HCT116 (cell line): ENCODE results near the gene TOR4A. TPM values are rescaled to one million over a fixed set of nuclear protein-coding genes. Genes with fewer than 3 reads are reported as not detected.

Source experiments
- ATAC-seq: fragments of 200-7000 bp; cut with Tn5 transposase; 2 replicates; pipeline ENCODE4 v1.9.1; 2020; ENCODE audit warnings: mild to moderate bottlenecking, moderate library complexity
- BruUV-seq: library from RNA; stranded (reverse); fragments of 400-500 nt; replicated peaks from 2 replicates; lab custom pipeline; 2021; lab: Mats Ljungman, UMichigan
- CTCF ChIA-PET: fragments of 300-600 bp; sonication (Branson Sonifier 250); formaldehyde crosslinking; loops from one replicate; lab custom pipeline; 2021; ENCODE audit warnings: antibody characterized with exemption; lab: Charles Lee
- POLR2A ChIA-PET: fragments of 300-600, 350-600 bp; sonication (Branson Sonifier 250); formaldehyde crosslinking; loops from one replicate; lab custom pipeline; 2021; ENCODE audit warnings: antibody characterized with exemption; lab: Charles Lee
- RAD21 ChIA-PET, 2 experiments: fragments of 300-600 bp; sonication (Branson Sonifier 250); formaldehyde crosslinking; loops; one replicate each; lab custom pipeline; 2023; ENCODE audit warnings: low total read pairs in 2 of 2; ENCODE audit not compliant: uncharacterized antibody in 2 of 2, unreplicated experiment in 2 of 2, low non-redundant PET in 1 of 2; lab: Charles Lee
- DNase-seq: peaks from one replicate; pipeline ENCODE4 v3.0.0-alpha.2; 2010; ENCODE audit warnings: low read depth, low spot score
- H2AFZ ChIP-seq: fragments of 200-600 bp; shearing (Covaris generic), sonication (generic); 2 replicates; pipeline ENCODE4 v1.6.1; 2017; ENCODE audit warnings: low read depth, mixed run types, mixed read lengths, antibody characterized with exemption, low read length; ENCODE audit not compliant: poor library complexity, severe bottlenecking
- H3K27ac ChIP-seq: 2 replicates; pipeline ENCODE4 v1.5.1; 2012; ENCODE audit warnings: low read depth, low read length
- H3K27me3 ChIP-seq: fragments of 200-600 bp; sonication (generic); 2 replicates; pipeline ENCODE4 v1.6.1; 2016; ENCODE audit warnings: mixed run types, low read length, mixed read lengths; ENCODE audit not compliant: insufficient read depth
- H3K36me3 ChIP-seq, 2 experiments: fragments of 200-500 bp in 1 of 2; fragments of 200-600 bp in 1 of 2; sonication (Bioruptor generic) in 1 of 2; sonication (generic) in 1 of 2; 2 replicates each; pipeline versions ENCODE4 v1.5.1 to v1.6.1; 2014 to 2016; ENCODE audit warnings: low read length in 2 of 2, inconsistent platforms in 1 of 2, mixed read lengths in 1 of 2, mixed run types in 1 of 2; ENCODE audit not compliant: insufficient read depth in 2 of 2, control insufficient read depth in 1 of 2
- H3K4me1 ChIP-seq, 2 experiments: fragments of 200-600 bp in 1 of 2; sonication (generic) in 1 of 2; 2 replicates each; pipeline versions ENCODE4 v1.5.1 to v1.6.1; 2012 to 2017; ENCODE audit warnings: low read length in 2 of 2, inconsistent platforms in 1 of 2, mild to moderate bottlenecking in 1 of 2, mixed read lengths in 1 of 2, mixed run types in 1 of 2, moderate library complexity in 1 of 2; ENCODE audit not compliant: insufficient read depth in 2 of 2, control insufficient read depth in 1 of 2
- H3K4me2 ChIP-seq: fragments of 200-600 bp; sonication (generic); 2 replicates; pipeline ENCODE4 v1.6.1; 2017; ENCODE audit warnings: mixed run types, low read length, mixed read lengths
- H3K4me3 ChIP-seq, 2 experiments: fragments of 200-600 bp in 1 of 2; sonication (generic) in 1 of 2; replicated peaks in 1 of 2; 2 replicates each; pipeline ENCODE4 v1.5.1; 2011 to 2016; ENCODE audit warnings: low read length in 2 of 2, control low read depth in 1 of 2, low read depth in 1 of 2, mild to moderate bottlenecking in 1 of 2, mixed read lengths in 1 of 2, mixed run types in 1 of 2
- H3K79me2 ChIP-seq: fragments of 200-600 bp; sonication (generic); 2 replicates; pipeline ENCODE4 v1.6.1; 2017; ENCODE audit warnings: mild to moderate bottlenecking, mixed run types, low read length, moderate library complexity, mixed read lengths; ENCODE audit not compliant: insufficient read depth
- H3K9ac ChIP-seq: fragments of 200-600 bp; sonication (generic); 2 replicates; pipeline ENCODE4 v1.6.1; 2016; ENCODE audit warnings: low read length, mixed read lengths
- H3K9me2 ChIP-seq: fragments of 200-600 bp; sonication (generic), shearing (Covaris generic); 2 replicates; pipeline ENCODE4 v1.6.1; 2017; ENCODE audit warnings: mixed run types, mild to moderate bottlenecking, moderate library complexity; ENCODE audit not compliant: insufficient read depth
- H3K9me3 ChIP-seq, 2 experiments: fragments of 200-500 bp in 1 of 2; fragments of 200-600 bp in 1 of 2; sonication (Bioruptor generic) in 1 of 2; sonication (generic) in 1 of 2; 2 replicates each; pipeline ENCODE4 v1.6.1; 2014 to 2017; ENCODE audit warnings: low read length in 2 of 2, mixed read lengths in 2 of 2, inconsistent platforms in 1 of 2, low read depth in 1 of 2, mild to moderate bottlenecking in 1 of 2, mixed run types in 1 of 2, moderate library complexity in 1 of 2; ENCODE audit not compliant: control insufficient read depth in 1 of 2, insufficient read depth in 1 of 2
- H4K20me1 ChIP-seq: fragments of 200-600 bp; sonication (generic), shearing (Covaris generic); 2 replicates; pipeline ENCODE4 v1.6.1; 2017; ENCODE audit warnings: mixed run types, mild to moderate bottlenecking, moderate library complexity; ENCODE audit not compliant: insufficient read depth
- EZH2phosphoT487 ChIP-seq: fragments of 200-600 bp; IDR thresholded peaks from 2 replicates; pipeline ENCODE4 v1.6.1; 2018; ENCODE audit warnings: antibody characterized with exemption, borderline replicate concordance
- JUND ChIP-seq: IDR thresholded peaks from 2 replicates; pipeline ENCODE4 v1.6.1; 2012
- RAD21 ChIP-seq: IDR thresholded peaks from 2 replicates; pipeline ENCODE4 v1.6.1; 2012; ENCODE audit warnings: low read depth, mild to moderate bottlenecking
- SIN3A ChIP-seq: IDR thresholded peaks from 2 replicates; pipeline ENCODE4 v1.6.1; 2012; ENCODE audit warnings: low read depth
- intact Hi-C: fragments of 100-400 bp; cut with micrococcal nuclease; formaldehyde crosslinking; loops from 2 replicates; pipeline ENCODE4 v1.10.0; 2022
- total RNA-seq: library from RNA; stranded (reverse); gene quantifications from one replicate; pipeline ENCODE4 v1.2.1, GENCODE V29; 2021; ENCODE audit not compliant: unreplicated experiment
- TF ChIP-seq, protein P1 (sequence below): IDR thresholded peaks from 2 replicates; pipeline ENCODE4 v1.6.1; 2012

Gene TOR4A
- total RNA-seq, 1 experiment from 2014 or later: 34.0 TPM

- Histone ChIP-seq H4K20me1 (no peaks in the 10 kb centered on the region), H3K79me2 (no peaks in the 10 kb centered on the region), H3K9ac (no peak overlapping the region), H3K27ac (no peak overlapping the region), H3K4me2 (no peak overlapping the region), H2AFZ (no peak overlapping the region), H3K36me3 (no peaks in the 10 kb centered on the region), H3K4me1 (peaks cover 20 to 37% of the 10 kb centered on the region in 2 experiments), H3K9me2 (no peaks in the 10 kb centered on the region), H3K9me3 (no peaks in the 10 kb centered on the region)
- ATAC-seq: no peak
- no TSS peak for BruUV-seq
- ChIA-PET RAD21 (no interaction called here), CTCF (no interaction called here)
- intact Hi-C loops: no loop called here
- DNase-seq: no peak
- TF ChIP-seq, protein P1, sequence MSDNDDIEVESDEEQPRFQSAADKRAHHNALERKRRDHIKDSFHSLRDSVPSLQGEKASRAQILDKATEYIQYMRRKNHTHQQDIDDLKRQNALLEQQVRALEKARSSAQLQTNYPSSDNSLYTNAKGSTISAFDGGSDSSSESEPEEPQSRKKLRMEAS: no peak
- TF ChIP-seq EZH2phosphoT487: no peak
- no peak for TF ChIP-seq JUND
- no peak for TF ChIP-seq SIN3A
- no peak for TF ChIP-seq RAD21
- TF ChIP-seq, all 23 proteins: peak for 0
- Histone ChIP-seq H3K27me3 (no peaks in the 10 kb centered on the region), H3K4me3 (no peak overlapping the region)
- POLR2A ChIA-PET: no interaction called here
Observed at GRCh38 chr9:137232510-137232909, 45.0 kb upstream of the TOR4A start.

GRCh38 chr9:137233143-137233980 lies 44.2 kb upstream of the TOR4A start:
- no peak for ATAC-seq
- peaks cover 23 to 38% of the 10 kb centered on the region in 2 experiments for H3K4me1 ChIP-seq

More at GRCh38 chr9:137233143-137233980, 44.2 kb upstream of the TOR4A start:
- no TSS peak for BruUV-seq
- Histone ChIP-seq H3K9ac (no peak overlapping the region), H2AFZ (no peak overlapping the region), H3K27ac (no peak overlapping the region), H3K4me2 (no peak overlapping the region), H3K27me3 (no peaks in the 10 kb centered on the region), H3K9me3 (no peaks in the 10 kb centered on the region), H3K79me2 (no peaks in the 10 kb centered on the region; the same call in 1 of the 2 replicates), H3K36me3 (no peaks in the 10 kb centered on the region), H3K9me2 (no peaks in the 10 kb centered on the region), H4K20me1 (no peaks in the 10 kb centered on the region), H3K4me3 (no peak overlapping the region)
- ChIA-PET CTCF (no interaction called here), RAD21 (no interaction called here), POLR2A (no interaction called here)
- no peak for TF ChIP-seq EZH2phosphoT487
- intact Hi-C loops: no loop called here
- no peak for DNase-seq
